ENCODE results near the gene LRCH1. TPM values are rescaled to one million over a fixed set of nuclear protein-coding genes. Genes with fewer than 3 reads are reported as not detected.

Gene LRCH1
- total and polyA plus RNA-seq, 2 of the 4 experiments (the other 2 are of a cell fraction), result 7.0 to 8.8 TPM

DNA sequence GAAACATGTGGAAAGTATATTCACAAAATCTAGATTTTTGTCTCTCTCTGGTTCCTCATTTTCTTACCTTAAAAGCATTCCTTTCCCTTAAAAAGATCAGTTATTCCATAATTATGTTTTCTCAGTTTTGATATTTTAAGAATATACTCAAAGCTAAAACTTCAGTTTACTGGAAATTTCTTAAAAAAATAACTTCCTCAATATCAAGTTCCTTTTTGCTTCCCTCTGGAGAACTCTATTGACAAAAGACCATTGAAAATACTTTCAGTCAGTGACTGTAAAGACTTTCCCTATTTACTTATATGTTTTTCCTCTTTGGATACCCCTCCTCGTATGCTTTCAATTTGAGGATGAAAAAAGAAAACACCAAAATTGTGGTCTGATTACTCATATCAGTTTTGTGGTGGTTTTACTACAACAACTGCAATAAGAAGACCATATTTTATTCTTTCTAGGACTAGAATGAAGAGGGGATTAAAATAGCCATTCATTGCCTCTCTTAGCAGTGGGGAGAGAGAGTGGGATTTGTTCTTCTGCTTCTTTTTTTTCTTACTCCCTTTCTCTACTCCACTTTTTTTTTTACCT lies 130.8 kb downstream of the LRCH1 start:
- H2BK120ac ChIP-seq (ENCODE audit: low read depth, low read length), result no peak overlapping the region
- ChIA-PET POLR2A (ENCODE audit: unreplicated experiment) (no interaction called here), CTCF (interaction anchor here (0.7 to 1.5 kb wide), 5 partner anchors 10 to 132 kb away, joined by 3 to 7 read pairs (median 3); no protein-coding TSS in a partner anchor)
- H2AFZ ChIP-seq (replicated peaks; ENCODE audit: low read length, poor library complexity), result no peak overlapping the region
- peaks cover 2% of the 10 kb centered on the region; the same call in 1 of the 2 replicates for H3K36me3 ChIP-seq (ENCODE audit: control insufficient read depth, insufficient read depth, low read length)
- dilution Hi-C loops (cut with HindIII; ENCODE audit: low sequenced_read_pairs, unreplicated experiment) (no loop called here), intact Hi-C loops (cut with micrococcal nuclease) (loop anchor here (5.0 kb wide), 2 partner anchors 66 to 131 kb away; partner anchors contain the start of gene LRCH1), in situ Hi-C loops (cut with MboI; ENCODE audit: low sequenced_read_pairs) (loop anchor here (10.0 kb wide), 1 partner anchor 129 kb away; the partner anchor contains the start of gene LRCH1)
- no peak overlapping the region for H2AK9ac ChIP-seq (replicated peaks; ENCODE audit: low read depth, low read length, poor library complexity)
- no peak overlapping the region for H2BK5ac ChIP-seq (ENCODE audit: low read depth, low read length, poor library complexity, severe bottlenecking)
- H3K27ac ChIP-seq (ENCODE audit: insufficient read depth, low read length), result no peak overlapping the region
- peaks cover 15% of the 10 kb centered on the region for H3K4me1 ChIP-seq (ENCODE audit: control insufficient read depth, insufficient read depth, low read length)
- ATAC-seq (ENCODE audit: low read depth), result no peak
- no CpG with 5 or more reads among the region's 1 CpG for whole genome bisulfite sequencing, 2 experiments (ENCODE audit: extremely low coverage in 2 of 2, insufficient read length in 1 of 2)
- H3K79me1 ChIP-seq (ENCODE audit: low read depth in 1 of 2, low read length in 2 of 2), result peaks cover 35 to 45% of the 10 kb centered on the region in 2 experiments
- H3K9me3 ChIP-seq (ENCODE audit: control insufficient read depth, insufficient read depth, low read length), result no peaks in the 10 kb centered on the region
- peak; percentile 46 for DNase-seq
- no peaks in the 10 kb centered on the region for H3K27me3 ChIP-seq (ENCODE audit: control insufficient read depth, insufficient read depth, low read length)
- H3K9ac ChIP-seq (ENCODE audit: low read depth, low read length), result no peak overlapping the region
- H2AK5ac ChIP-seq (ENCODE audit: low read depth, low read length), result no peak overlapping the region
- H2BK15ac ChIP-seq (ENCODE audit: low read depth, low read length), result no peak overlapping the region
- peaks cover 8% of the 10 kb centered on the region; the same call in 1 of the 2 replicates for H4K20me1 ChIP-seq (ENCODE audit: insufficient read depth, low read length)
- no peak overlapping the region for H3K56ac ChIP-seq (ENCODE audit: extremely low read depth, insufficient read depth, low read length)
- no peak overlapping the region for H2BK20ac ChIP-seq (ENCODE audit: low read depth, low read length)
- TF ChIP-seq BHLHE40 (IDR thresholded peaks at IDR 0.05; ENCODE audit: low read depth, low read length) (no peak), RFX5 (IDR thresholded peaks at IDR 0.05; ENCODE audit: low read depth, low read length) (no peak), SMC3 (IDR thresholded peaks at IDR 0.05; ENCODE audit: low read depth, low read length) (no peak), MAFK (IDR thresholded peaks at IDR 0.05; ENCODE audit: low read depth, low read length) (no peak), CTCF (conservative IDR thresholded peaks at IDR 0.05; ENCODE audit: low read depth, low read length) (no peak), MAZ (IDR thresholded peaks at IDR 0.05; ENCODE audit: borderline replicate concordance, low read depth, low read length) (no peak), NFE2L2 (IDR thresholded peaks at IDR 0.05; ENCODE audit: low read depth, low read length) (no peak), FOS (IDR thresholded peaks at IDR 0.05; ENCODE audit: low read depth, low read length) (no peak), USF2 (IDR thresholded peaks at IDR 0.05; ENCODE audit: low read depth, low read length) (no peak), MXI1 (IDR thresholded peaks at IDR 0.05; ENCODE audit: borderline replicate concordance, low read depth, low read length) (no peak), RAD21 (IDR thresholded peaks at IDR 0.05; ENCODE audit: low read length) (no peak), CEBPB (IDR thresholded peaks at IDR 0.05; ENCODE audit: low read depth, low read length) (no peak), ELK1 (IDR thresholded peaks at IDR 0.05; ENCODE audit: borderline replicate concordance, low read depth, low read length) (no peak), RCOR1 (IDR thresholded peaks at IDR 0.05; ENCODE audit: insufficient replicate concordance, low read length) (no peak), CHD1 (IDR thresholded peaks at IDR 0.05; ENCODE audit: low read depth, low read length) (no peak), POLR2A (IDR thresholded peaks at IDR 0.05; ENCODE audit: low read depth, low read length) (no peak)
- peaks cover 10% of the 10 kb centered on the region for H3K9me1 ChIP-seq (ENCODE audit: insufficient read depth, low read length)
- H4K91ac ChIP-seq (ENCODE audit: insufficient read depth, low read depth, low read length), result no peak overlapping the region
- no peak overlapping the region for H3K4me3 ChIP-seq (ENCODE audit: insufficient read depth, low read depth, low read length)
- H3K18ac ChIP-seq (ENCODE audit: low read depth, low read length), result no peak overlapping the region
- BruUV-seq (replicated peaks), result no TSS peak
- no peak overlapping the region for H3K14ac ChIP-seq (replicated peaks; ENCODE audit: low read depth, low read length)
- H3K4me2 ChIP-seq (ENCODE audit: low read depth, low read length), result no peak overlapping the region
- H4K8ac ChIP-seq (ENCODE audit: low read depth in 2 of 2, low read length in 2 of 2), result no peak overlapping the region
- H3K4ac ChIP-seq (ENCODE audit: low read depth, low read length), result no peak overlapping the region
- no peak overlapping the region for H4K5ac ChIP-seq (ENCODE audit: low read depth, low read length)
- H3K23ac ChIP-seq (ENCODE audit: low read depth, low read length), result no peak overlapping the region
